HG02885 (cell line): ENCODE measurements around the gene ARHGAP26.

ENCODE experiments used
- ATAC-seq: cut with Tn5 transposase; IDR thresholded peaks from one replicate; pipeline ENCODE4 v1.9.1; 2021; ENCODE audit warnings: mild to moderate bottlenecking; ENCODE audit not compliant: unreplicated experiment, poor library complexity

ARHGAP26 gene

GRCh38 chr5:143204474-143205246, 434.5 kb downstream of the ARHGAP26 start:
- ATAC-seq: no peak

GRCh38 chr5:143205386-143205785, 435.2 kb downstream of the ARHGAP26 start:
- ATAC-seq: no peak

- ATAC-seq: no peak
Observed at GRCh38 chr5:143205883-143206195, 435.7 kb downstream of the ARHGAP26 start.

GRCh38 chr5:143206196-143207053, 436.2 kb downstream of the ARHGAP26 start:
- peak; percentile 67 for ATAC-seq

DNA sequence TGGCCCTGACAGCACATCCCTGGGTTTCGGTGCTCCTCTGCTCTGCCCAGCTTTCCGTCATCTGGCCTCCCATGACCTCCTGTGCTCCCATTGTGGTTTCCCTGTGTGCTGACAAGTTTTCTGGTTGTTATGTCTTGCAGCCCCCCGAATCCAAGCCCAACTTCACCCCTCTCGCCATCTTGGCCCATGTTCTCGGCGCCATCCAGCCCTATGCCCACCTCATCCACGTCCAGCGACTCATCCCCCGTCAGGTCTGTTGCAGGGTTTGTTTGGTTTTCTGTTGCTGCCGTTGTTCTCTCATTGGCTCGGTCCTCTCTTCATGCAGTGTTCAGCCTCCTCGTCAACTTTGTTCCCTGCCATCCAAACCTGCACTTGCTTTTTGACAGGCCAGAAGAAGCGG, 436.9 kb downstream of the ARHGAP26 start:
- ATAC-seq: peak; percentile 2

- ATAC-seq: no peak
Observed at GRCh38 chr5:143207563-143208364, 437.6 kb downstream of the ARHGAP26 start.

GRCh38 chr5:143208365-143208641, 438.1 kb downstream of the ARHGAP26 start:
- ATAC-seq: no peak

GRCh38 chr5:143208781-143209510, 438.8 kb downstream of the ARHGAP26 start:
- no peak for ATAC-seq

DNA sequence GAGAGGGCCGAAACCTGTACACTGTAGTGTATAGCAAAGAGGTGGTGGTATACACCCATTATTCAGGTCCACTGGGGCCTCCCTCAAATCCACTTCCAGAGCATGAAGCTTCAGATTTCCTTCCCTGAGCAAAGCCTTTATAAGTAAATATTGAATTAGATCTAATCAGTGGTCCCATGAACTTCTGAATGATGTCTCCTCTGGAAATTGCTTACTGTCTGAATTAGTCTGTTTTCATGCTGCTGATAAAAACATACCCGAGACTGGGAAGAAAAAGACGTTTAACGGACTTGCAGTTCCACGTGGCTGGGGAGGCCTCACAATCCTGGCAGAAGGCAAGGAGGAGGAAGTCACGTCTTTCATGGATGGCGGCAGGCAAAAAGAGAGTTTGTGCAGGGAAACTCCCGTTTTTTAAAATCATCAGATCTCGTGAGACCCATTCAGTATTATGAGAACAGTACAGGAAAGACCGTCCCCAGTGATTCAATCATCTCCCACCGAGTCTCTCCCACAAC, 439.8 kb downstream of the ARHGAP26 start:
- no peak for ATAC-seq

DNA sequence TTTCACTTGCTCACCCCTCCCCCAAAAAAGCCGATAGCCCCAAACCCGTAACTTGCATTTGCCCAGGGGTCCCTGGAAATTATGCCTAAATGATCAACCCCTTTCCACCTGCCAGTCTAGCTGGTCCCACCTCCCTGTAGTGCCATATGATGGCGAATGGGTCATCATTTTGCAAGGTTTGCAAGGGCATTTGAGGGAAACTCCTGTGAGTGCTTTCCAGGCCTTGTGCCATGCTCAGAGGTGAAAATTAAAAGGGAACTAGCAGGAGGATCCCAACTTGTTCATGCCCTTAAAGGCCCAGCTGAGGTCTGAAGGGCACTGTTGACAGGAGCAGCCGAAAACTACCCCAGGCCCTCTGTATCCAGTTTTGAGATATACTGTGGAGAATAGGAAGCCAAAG, 440.4 kb downstream of the ARHGAP26 start:
- ATAC-seq: no peak

DNA sequence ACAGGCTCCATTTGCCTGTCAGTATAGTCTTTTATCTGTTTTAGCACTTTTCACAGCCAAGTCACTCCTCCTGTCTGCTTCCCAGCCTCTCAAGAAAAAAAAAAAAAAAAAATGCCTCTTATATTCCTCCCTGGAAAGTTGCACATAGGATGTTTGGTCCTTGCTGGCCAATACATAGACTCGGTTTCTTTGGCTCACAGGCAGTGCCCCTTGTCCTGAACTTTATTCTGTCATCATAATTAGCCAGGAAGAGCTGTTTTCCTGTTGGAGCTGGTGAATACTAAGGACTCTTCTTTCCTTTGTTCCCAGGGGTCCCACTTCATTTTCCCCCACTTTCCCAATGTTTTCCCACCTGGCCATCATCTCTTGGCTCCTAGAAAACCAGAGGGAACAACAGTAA, 442.1 kb downstream of the ARHGAP26 start:
- ATAC-seq: no peak

- ATAC-seq: no peak
Observed at GRCh38 chr5:143213231-143213850, 443.2 kb downstream of the ARHGAP26 start.

DNA sequence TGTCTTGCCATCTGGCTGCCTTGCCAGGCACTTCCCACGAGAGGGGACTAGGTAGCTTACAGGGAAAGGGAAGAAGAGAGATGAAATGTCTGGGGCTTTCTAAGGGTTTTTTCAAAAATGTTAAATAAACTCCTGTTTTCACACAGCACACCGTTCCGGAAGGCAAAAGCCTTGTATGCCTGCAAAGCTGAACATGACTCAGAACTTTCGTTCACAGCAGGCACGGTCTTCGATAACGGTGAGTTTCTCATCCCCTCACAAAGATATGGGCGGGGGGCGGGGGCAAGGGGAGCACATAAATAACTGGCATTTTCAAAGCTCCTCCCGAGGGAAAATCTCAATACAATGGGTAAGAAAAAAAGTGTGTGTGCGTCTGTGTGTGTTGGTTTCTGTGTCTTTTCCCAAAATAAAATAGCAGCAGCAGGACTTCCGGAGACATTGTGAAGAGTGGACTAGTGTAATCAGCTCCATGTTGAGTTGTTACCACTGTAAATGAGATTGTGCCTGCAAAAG, 443.7 kb downstream of the ARHGAP26 start:
- ATAC-seq: peak; percentile 66

- no peak for ATAC-seq
Observed at GRCh38 chr5:143214458-143214857, 444.3 kb downstream of the ARHGAP26 start.

GRCh38 chr5:143214890-143215289, 444.7 kb downstream of the ARHGAP26 start:
- ATAC-seq: no peak

DNA sequence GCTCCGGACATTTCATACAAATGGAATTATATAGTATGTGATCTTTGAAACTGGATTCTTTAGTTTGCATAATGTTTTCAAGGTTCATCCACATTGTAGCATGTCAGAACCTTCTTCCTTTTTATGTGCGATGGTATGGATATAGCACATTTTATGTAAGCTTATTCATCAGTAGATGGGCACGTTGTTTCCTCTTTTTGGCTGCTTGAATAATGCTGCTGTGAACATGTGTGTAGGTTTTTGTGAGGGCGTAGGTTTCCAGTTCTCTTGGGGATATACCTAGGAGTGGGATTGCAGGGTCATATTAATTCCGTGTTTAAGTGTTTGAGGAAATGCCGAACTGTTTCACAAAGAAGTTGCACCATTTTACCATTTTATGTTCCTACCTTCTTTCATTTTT, 445.5 kb downstream of the ARHGAP26 start:
- no peak for ATAC-seq

DNA sequence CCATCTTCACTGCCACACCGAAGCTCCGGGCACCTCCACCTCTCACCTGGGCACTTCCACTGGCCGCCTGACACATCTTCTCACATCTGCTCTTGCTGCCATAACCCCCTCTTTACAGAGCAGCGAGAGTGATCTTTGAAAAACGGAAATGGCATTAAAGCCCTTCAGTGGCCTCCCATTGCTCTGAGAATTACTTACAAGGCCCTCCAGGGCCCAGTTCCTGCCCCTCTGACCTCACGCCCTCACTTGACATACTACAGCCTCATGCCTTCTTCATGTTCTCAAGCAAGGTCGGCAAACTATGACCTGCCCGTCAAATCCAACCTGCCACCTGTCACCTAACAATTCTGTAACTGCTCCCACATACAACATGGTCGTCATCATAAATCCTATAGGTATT, 446.0 kb downstream of the ARHGAP26 start:
- no peak for ATAC-seq

- no peak for ATAC-seq
Observed at GRCh38 chr5:143217065-143217803, 447.1 kb downstream of the ARHGAP26 start.

GRCh38 chr5:143217804-143218160, 447.6 kb downstream of the ARHGAP26 start:
- ATAC-seq: peak; percentile 39
